Endothelial cell of umbilical vein (primary cell): Measurements from ENCODE around the gene DHX30. TPM values are rescaled to one million over a fixed set of nuclear protein-coding genes. Genes with fewer than 3 reads are reported as not detected.

Source experiments
- BruUV-seq: library from RNA; stranded (reverse); fragments of 400-500 nt; replicated peaks from 2 replicates; lab custom pipeline; 2021; lab: Mats Ljungman, UMichigan
- CTCF ChIA-PET: fragments of 300-600, 350-600 bp; sonication (Branson Sonifier 250); formaldehyde crosslinking; loops from one replicate; lab custom pipeline; 2021; ENCODE audit warnings: antibody characterized with exemption, inconsistent platforms; lab: Charles Lee
- POLR2A ChIA-PET: fragments of 300-600, 350-600 bp; sonication (Branson Sonifier 250); formaldehyde crosslinking; loops from one replicate; lab custom pipeline; 2021; ENCODE audit warnings: antibody characterized with exemption, inconsistent platforms; lab: Charles Lee
- DNase-seq: peaks from one replicate; pipeline ENCODE4 v3.0.0-alpha.2; 2011; ENCODE audit warnings: low read depth, low spot score
- FAIRE-seq: peaks from 2 replicates; lab custom pipeline; 2011; peaks lifted over from hg19 to GRCh38; lab: Jason Lieb, UNC
- H2AFZ ChIP-seq: 2 replicates; pipeline ENCODE4 v1.6.0; 2012; ENCODE audit warnings: low read depth, low read length, control low read depth, inconsistent platforms
- H3K27ac ChIP-seq: 2 replicates; pipeline ENCODE4 v1.5.1; 2011; ENCODE audit warnings: low read depth, mild to moderate bottlenecking, control low read depth, low read length, moderate library complexity; ENCODE audit not compliant: insufficient read depth
- H3K27me3 ChIP-seq, 2 experiments: 2 replicates each; pipeline versions ENCODE4 v1.6.0 to v1.6.1; 2011; ENCODE audit warnings: low read length in 2 of 2, mixed read lengths in 1 of 2; ENCODE audit not compliant: control insufficient read depth in 2 of 2, insufficient read depth in 2 of 2
- H3K36me3 ChIP-seq, 2 experiments: 2 replicates in 1 of 2; 3 replicates in 1 of 2; pipeline ENCODE4 v1.5.1; 2011; ENCODE audit warnings: low read length in 2 of 2, mild to moderate bottlenecking in 1 of 2, moderate library complexity in 1 of 2; ENCODE audit not compliant: control insufficient read depth in 2 of 2, insufficient read depth in 2 of 2; ENCODE audit errors: extremely low read depth in 1 of 2
- H3K4me1 ChIP-seq: 3 replicates; pipeline ENCODE4 v1.5.1; 2011; ENCODE audit warnings: mild to moderate bottlenecking, low read length; ENCODE audit not compliant: control insufficient read depth, insufficient read depth; ENCODE audit errors: extremely low read depth
- H3K4me2 ChIP-seq: 2 replicates; pipeline ENCODE4 v1.6.1; 2011; ENCODE audit warnings: low read length, control low read depth, mixed read lengths; ENCODE audit not compliant: insufficient read depth
- H3K4me3 ChIP-seq, 3 experiments: fragments of 200-600 bp in 1 of 3; sonication (generic), shearing (Covaris generic) in 1 of 3; replicated peaks in 1 of 3; 2 replicates each; pipeline ENCODE4 v1.5.1; 2011 to 2016; ENCODE audit warnings: control low read depth in 3 of 3, low read length in 3 of 3, mild to moderate bottlenecking in 2 of 3, inconsistent platforms in 1 of 3, low read depth in 1 of 3, moderate library complexity in 1 of 3; ENCODE audit not compliant: insufficient read depth in 1 of 3
- H3K79me2 ChIP-seq: 2 replicates; pipeline ENCODE4 v1.6.0; 2012; ENCODE audit warnings: low read length, inconsistent platforms; ENCODE audit not compliant: control insufficient read depth, insufficient read depth
- H3K9ac ChIP-seq: replicated peaks from 2 replicates; pipeline ENCODE3; 2011; ENCODE audit warnings: low read length, control low read depth; ENCODE audit not compliant: insufficient read depth; ENCODE audit errors: extremely low read depth
- H3K9me1 ChIP-seq: replicated peaks from 3 replicates; pipeline ENCODE4 v1.6.0; 2011; ENCODE audit warnings: mild to moderate bottlenecking, low read length; ENCODE audit not compliant: control insufficient read depth, insufficient read depth; ENCODE audit errors: extremely low read depth
- H3K9me3 ChIP-seq: replicated peaks from 2 replicates; pipeline ENCODE4 v1.5.1; 2012; ENCODE audit warnings: low read length, inconsistent platforms; ENCODE audit not compliant: control insufficient read depth, insufficient read depth
- H4K20me1 ChIP-seq: replicated peaks from 2 replicates; pipeline ENCODE3; 2011; ENCODE audit warnings: mild to moderate bottlenecking, low read length; ENCODE audit not compliant: control insufficient read depth, insufficient read depth; ENCODE audit errors: extremely low read depth
- EZH2 ChIP-seq: IDR thresholded peaks from 2 replicates; pipeline ENCODE4 v1.6.1; 2012; ENCODE audit warnings: borderline replicate concordance, low read depth, mild to moderate bottlenecking, moderate library complexity, low read length, inconsistent platforms; ENCODE audit not compliant: severe bottlenecking
- FOS ChIP-seq: IDR thresholded peaks from 2 replicates; pipeline ENCODE4 v1.6.1; 2011; ENCODE audit warnings: mild to moderate bottlenecking, low read length, moderate library complexity, borderline replicate concordance; ENCODE audit not compliant: insufficient read depth
- GATA2 ChIP-seq: IDR thresholded peaks from 2 replicates; pipeline ENCODE4 v1.7.0; 2011; ENCODE audit warnings: low read depth, mild to moderate bottlenecking, moderate library complexity, mixed read lengths, low read length; ENCODE audit not compliant: insufficient read length, insufficient read depth
- JUN ChIP-seq: IDR thresholded peaks from 2 replicates; pipeline ENCODE4 v1.6.1; 2011; ENCODE audit warnings: borderline replicate concordance, low read depth; ENCODE audit not compliant: insufficient read length, insufficient read depth
- MYC ChIP-seq: IDR thresholded peaks from one replicate; pipeline ENCODE4 v1.6.1; 2011; ENCODE audit warnings: mild to moderate bottlenecking, low read depth, low read length
- POLR2A ChIP-seq: IDR thresholded peaks from 2 replicates; pipeline ENCODE4 v1.6.1; 2012; ENCODE audit warnings: low read depth, mild to moderate bottlenecking, control low read depth, low read length
- POLR2AphosphoS5 ChIP-seq: IDR thresholded peaks from 2 replicates; pipeline ENCODE4 v1.6.1; 2012; ENCODE audit warnings: low read depth, mild to moderate bottlenecking, control low read depth, low read length, moderate library complexity; ENCODE audit not compliant: insufficient read depth
- dilution Hi-C: fragments of 300-500 bp; cut with MboI; formaldehyde crosslinking; loops from one replicate; pipeline ENCODE4 v1.15.0; 2019; ENCODE audit warnings: low sequenced_read_pairs; ENCODE audit not compliant: extremely low pct_ligation_motif_present
- intact Hi-C: fragments of 100-400 bp; cut with micrococcal nuclease; formaldehyde crosslinking; loops from one replicate; pipeline ENCODE4 v1.10.0; 2022
- polyA plus RNA-seq, 4 experiments: library from polyadenylated mRNA; depleted of rRNA in 3 of 4; stranded (reverse) in 3 of 4; unstranded in 1 of 4; fragments of >200 nt; gene quantifications; 2 replicates each; pipeline versions ENCODE4 v1.2.1 to v1.2.3, GENCODE V29; 2011 to 2012; ENCODE audit warnings: missing spikeins in 1 of 4
- total RNA-seq: library from RNA; stranded (reverse); gene quantifications from 2 replicates; pipeline ENCODE4 v1.2.3, GENCODE V29; 2021
- TF ChIP-seq, protein P1 (sequence below), 2 donors: IDR thresholded peaks; 1 replicate in 1 of 2; 2 replicates in 1 of 2; pipeline ENCODE4 v1.5.1; 2011; ENCODE audit warnings: low read length in 2 of 2, mild to moderate bottlenecking in 2 of 2, moderate library complexity in 2 of 2, control low read depth in 1 of 2, inconsistent platforms in 1 of 2, low read depth in 1 of 2; ENCODE audit not compliant: insufficient read depth in 1 of 2; ENCODE audit errors: extremely low read depth in 1 of 2
- TF ChIP-seq, protein P2 (sequence below): IDR thresholded peaks from 2 replicates; pipeline ENCODE4 v1.6.1; 2011; ENCODE audit not compliant: insufficient read depth, insufficient read length

The DHX30 gene
- total and polyA plus RNA-seq, 2 donors (not counting 3 experiments of a cell fraction or from before 2014, with no cell fraction given) = 79.0 to 86.9 TPM

DNA sequence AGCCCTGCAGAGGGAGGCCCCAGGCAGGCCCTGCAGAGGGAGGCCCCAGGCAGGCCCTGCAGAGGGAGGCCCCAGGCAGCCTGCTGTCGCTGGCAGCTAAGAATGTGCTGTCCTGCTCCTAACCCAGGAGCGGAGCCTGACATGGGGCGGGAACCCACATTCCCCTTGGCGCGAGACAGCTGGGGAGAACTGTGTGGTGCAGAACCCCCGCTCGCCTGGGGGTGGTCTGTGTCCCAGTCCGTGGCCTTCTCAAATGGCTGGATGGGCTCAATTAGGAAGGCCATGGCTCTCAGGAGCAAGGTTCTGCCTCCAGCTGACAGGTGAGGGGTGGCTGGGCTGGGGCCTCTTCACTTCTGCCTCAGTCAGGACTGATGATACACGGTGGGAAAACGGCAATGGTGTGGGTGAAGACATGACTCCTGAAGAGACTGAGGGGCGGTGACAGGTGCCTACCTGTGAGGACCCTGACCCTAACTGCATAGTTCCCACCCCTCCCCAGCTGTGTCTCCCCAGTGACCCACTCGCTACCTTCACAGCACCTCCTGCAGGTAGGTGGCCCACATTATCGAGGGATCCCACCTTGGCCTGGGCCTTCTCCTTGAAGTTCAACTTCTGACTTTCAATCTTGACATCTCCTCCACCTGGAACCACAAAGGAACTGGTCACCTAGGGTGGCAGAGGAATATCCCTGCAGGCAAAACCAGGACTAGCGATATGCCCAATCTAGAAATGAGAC is 52.0 kb downstream of the DHX30 start:
- Histone ChIP-seq H3K9me1 (no peaks in the 10 kb centered on the region), H2AFZ (no peak overlapping the region), H3K9ac (no peak overlapping the region), H3K36me3 (peaks cover 26 to 50% of the 10 kb centered on the region in 2 experiments), H3K27me3 (no peaks in the 10 kb centered on the region), H3K4me3 (no peak overlapping the region), H3K4me2 (no peak overlapping the region), H3K4me1 (no peaks in the 10 kb centered on the region), H3K27ac (no peak overlapping the region), H3K9me3 (no peaks in the 10 kb centered on the region), H3K79me2 (no peaks in the 10 kb centered on the region), H4K20me1 (no peaks in the 10 kb centered on the region)
- dilution Hi-C loops = no loop called here
- no peak for FAIRE-seq
- CTCF ChIA-PET = interaction anchor here (1.0 to 2.4 kb wide), 2 partner anchors 296 to 303 kb away, joined by 3 to 11 read pairs; no protein-coding TSS in a partner anchor
- no peak for TF ChIP-seq MYC
- intact Hi-C loops = no loop called here
- BruUV-seq = no TSS peak
- POLR2A ChIA-PET = no interaction called here
- no peak for DNase-seq

DNA sequence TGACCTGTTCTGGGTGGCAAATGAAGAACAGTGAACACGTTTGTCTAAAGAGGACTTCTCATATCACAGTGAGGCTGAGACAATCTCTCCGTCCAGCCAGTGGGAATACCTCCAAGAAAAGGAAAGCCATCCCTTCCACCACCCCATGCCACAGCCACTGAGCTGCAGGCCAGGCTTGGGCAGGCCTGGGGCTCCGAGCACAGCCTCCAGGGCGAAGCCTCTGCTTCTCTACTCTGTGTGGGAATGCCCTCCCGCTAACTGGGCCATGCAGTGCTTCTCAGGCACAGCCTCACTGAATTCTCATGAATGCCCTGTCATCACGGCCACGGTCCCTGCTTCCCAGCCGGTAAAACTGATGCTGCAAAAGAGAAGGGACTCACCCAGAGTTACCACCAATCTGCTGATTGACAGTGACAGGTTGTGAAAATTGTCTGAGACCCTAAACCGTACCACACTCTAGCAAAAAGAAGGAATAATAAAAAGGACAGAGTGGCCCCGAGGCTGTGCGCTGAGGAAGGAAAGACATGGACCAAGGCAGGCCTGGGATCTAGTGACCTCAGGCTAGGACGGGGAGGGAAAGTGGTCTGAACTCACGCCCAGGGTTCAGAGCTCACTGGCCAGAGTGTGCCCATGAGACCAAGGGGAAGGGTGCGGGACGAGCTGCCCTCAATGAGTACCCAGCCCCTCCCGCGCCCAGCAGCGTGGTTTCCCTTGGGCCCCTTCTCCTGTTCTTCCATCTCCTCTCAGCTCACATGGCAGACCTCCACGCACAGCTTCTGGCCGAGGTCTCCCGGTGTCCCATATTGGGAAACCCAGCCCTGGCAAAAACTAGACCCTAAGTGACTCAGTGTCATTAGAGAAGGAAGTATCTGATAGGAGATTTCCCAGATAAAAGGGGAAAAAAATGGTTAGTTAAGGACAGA is 52.8 kb downstream of the DHX30 start:
- no peak overlapping the region for H3K4me3 ChIP-seq
- no peaks in the 10 kb centered on the region for H3K9me1 ChIP-seq
- H3K4me2 ChIP-seq = no peak overlapping the region
- no peak overlapping the region for H3K9ac ChIP-seq
- no TSS peak for BruUV-seq
- no peak overlapping the region for H2AFZ ChIP-seq
- POLR2A ChIA-PET = interaction anchor here (0.7 kb wide), 1 partner anchor 13 kb away, joined by 5 read pairs; no protein-coding TSS in a partner anchor
- peaks cover 23 to 45% of the 10 kb centered on the region in 2 experiments for H3K36me3 ChIP-seq
- H3K4me1 ChIP-seq = no peaks in the 10 kb centered on the region
- no peaks in the 10 kb centered on the region for H3K27me3 ChIP-seq
- no peaks in the 10 kb centered on the region for H4K20me1 ChIP-seq
- DNase-seq (no peak), FAIRE-seq (no peak)
- intact Hi-C loops = no loop called here
- no peaks in the 10 kb centered on the region for H3K9me3 ChIP-seq
- no peak overlapping the region for H3K27ac ChIP-seq
- TF ChIP-seq FOS (no peak), GATA2 (no peak), EZH2 (no peak), POLR2A (no peak), POLR2AphosphoS5 (no peak), JUN (no peak), MYC (no peak)
- TF ChIP-seq, protein P1, sequence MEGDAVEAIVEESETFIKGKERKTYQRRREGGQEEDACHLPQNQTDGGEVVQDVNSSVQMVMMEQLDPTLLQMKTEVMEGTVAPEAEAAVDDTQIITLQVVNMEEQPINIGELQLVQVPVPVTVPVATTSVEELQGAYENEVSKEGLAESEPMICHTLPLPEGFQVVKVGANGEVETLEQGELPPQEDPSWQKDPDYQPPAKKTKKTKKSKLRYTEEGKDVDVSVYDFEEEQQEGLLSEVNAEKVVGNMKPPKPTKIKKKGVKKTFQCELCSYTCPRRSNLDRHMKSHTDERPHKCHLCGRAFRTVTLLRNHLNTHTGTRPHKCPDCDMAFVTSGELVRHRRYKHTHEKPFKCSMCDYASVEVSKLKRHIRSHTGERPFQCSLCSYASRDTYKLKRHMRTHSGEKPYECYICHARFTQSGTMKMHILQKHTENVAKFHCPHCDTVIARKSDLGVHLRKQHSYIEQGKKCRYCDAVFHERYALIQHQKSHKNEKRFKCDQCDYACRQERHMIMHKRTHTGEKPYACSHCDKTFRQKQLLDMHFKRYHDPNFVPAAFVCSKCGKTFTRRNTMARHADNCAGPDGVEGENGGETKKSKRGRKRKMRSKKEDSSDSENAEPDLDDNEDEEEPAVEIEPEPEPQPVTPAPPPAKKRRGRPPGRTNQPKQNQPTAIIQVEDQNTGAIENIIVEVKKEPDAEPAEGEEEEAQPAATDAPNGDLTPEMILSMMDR (IDR thresholded peaks at IDR 0.05; ENCODE audit: extremely low read depth in 1 of 2, insufficient read depth in 1 of 2, low read depth in 1 of 2, low read length in 2 of 2) = no peak
- TF ChIP-seq, protein P2, sequence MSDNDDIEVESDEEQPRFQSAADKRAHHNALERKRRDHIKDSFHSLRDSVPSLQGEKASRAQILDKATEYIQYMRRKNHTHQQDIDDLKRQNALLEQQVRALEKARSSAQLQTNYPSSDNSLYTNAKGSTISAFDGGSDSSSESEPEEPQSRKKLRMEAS = no peak
- dilution Hi-C loops = no loop called here
- H3K79me2 ChIP-seq = no peaks in the 10 kb centered on the region
- CTCF ChIA-PET = interaction anchor here (0.5 to 1.1 kb wide), 3 partner anchors 18 to 302 kb away, joined by 3 to 4 read pairs (median 4); no protein-coding TSS in a partner anchor
